CD8-positive, alpha-beta memory T cell (primary cell): Measurements from ENCODE around the gene RERG. TPM values are rescaled to one million over a fixed set of nuclear protein-coding genes. Genes with fewer than 3 reads are reported as not detected.
"Not testable (repeated sequence)": the region's sequence is repeated elsewhere in the genome, so short reads cannot be mapped to it uniquely, and the experiment has no call there.

Experiments used
- CTCF ChIA-PET: fragments of 350-600 bp; sonication (Branson Sonifier 250); formaldehyde crosslinking; loops from one replicate; lab custom pipeline; 2021; ENCODE audit warnings: antibody characterized with exemption; lab: Charles Lee
- POLR2A ChIA-PET: fragments of 350-600 bp; sonication (Branson Sonifier 250); formaldehyde crosslinking; loops from one replicate; lab custom pipeline; 2021; ENCODE audit warnings: antibody characterized with exemption; lab: Charles Lee
- DNase-seq, 5 donors: peaks; one replicate each; pipeline versions ENCODE4 v3.0.0 to v3.0.0-alpha.2; 2020 to 2022; ENCODE audit warnings: mixed read lengths in 1 of 5
- H3K27ac ChIP-seq: one replicate; pipeline ENCODE4 v1.7.0; 2013; ENCODE audit warnings: low read depth, mild to moderate bottlenecking, low read length, moderate library complexity
- H3K27me3 ChIP-seq: 2 replicates; pipeline ENCODE4 v1.7.0; 2013; ENCODE audit warnings: low read length, mild to moderate bottlenecking; ENCODE audit not compliant: insufficient read depth, poor library complexity, severe bottlenecking
- H3K36me3 ChIP-seq: 2 replicates; pipeline ENCODE4 v1.7.0; 2013; ENCODE audit warnings: mild to moderate bottlenecking, low read length, moderate library complexity; ENCODE audit not compliant: insufficient read depth
- H3K4me1 ChIP-seq: 2 replicates; pipeline ENCODE4 v1.7.0; 2013; ENCODE audit warnings: mild to moderate bottlenecking, low read length, moderate library complexity; ENCODE audit not compliant: insufficient read depth
- H3K4me3 ChIP-seq: 2 replicates; pipeline ENCODE4 v1.7.0; 2013; ENCODE audit warnings: mild to moderate bottlenecking, low read length
- H3K9me3 ChIP-seq: 2 replicates; pipeline ENCODE4 v1.7.0; 2013; ENCODE audit warnings: mild to moderate bottlenecking, low read length
- H3K27ac Mint-ChIP-seq, 8 donors: one replicate each; pipeline ENCODE4 v1.8.0; 2020 to 2021; ENCODE audit warnings: mixed read lengths in 8 of 8, mild to moderate bottlenecking in 6 of 8, inconsistent platforms in 3 of 8, moderate library complexity in 3 of 8
- H3K27me3 Mint-ChIP-seq, 2 donors: one replicate each; pipeline ENCODE4 v1.8.0; 2020 to 2021; ENCODE audit warnings: mixed read lengths in 2 of 2, mild to moderate bottlenecking in 1 of 2, moderate library complexity in 1 of 2
- H3K36me3 Mint-ChIP-seq, 3 donors: one replicate each; pipeline ENCODE4 v1.8.0; 2020 to 2021; ENCODE audit warnings: mixed read lengths in 3 of 3, inconsistent platforms in 1 of 3, mild to moderate bottlenecking in 1 of 3
- H3K4me1 Mint-ChIP-seq, 3 donors: one replicate each; pipeline ENCODE4 v1.8.0; 2020 to 2021; ENCODE audit warnings: mixed read lengths in 3 of 3, inconsistent platforms in 1 of 3, mild to moderate bottlenecking in 1 of 3
- H3K4me3 Mint-ChIP-seq, 7 donors: one replicate each; pipeline ENCODE4 v1.8.0; 2020 to 2021; ENCODE audit warnings: mixed read lengths in 7 of 7, mild to moderate bottlenecking in 6 of 7, moderate library complexity in 4 of 7, inconsistent platforms in 2 of 7
- H3K9me3 Mint-ChIP-seq, 5 donors: one replicate each; pipeline ENCODE4 v1.8.0; 2020 to 2022; ENCODE audit warnings: mixed read lengths in 5 of 5, mild to moderate bottlenecking in 3 of 5, moderate library complexity in 2 of 5, inconsistent platforms in 1 of 5
- polyA plus RNA-seq: library from polyadenylated mRNA; unstranded; fragments of 300-500 nt; fragmentation: Illumina TruSeq; gene quantifications from one replicate; pipeline ENCODE4 v1.2.3, GENCODE V29; 2021
- total RNA-seq, 2 experiments: library from RNA; stranded (reverse); gene quantifications; one replicate each; pipeline ENCODE4 v1.2.3, GENCODE V29; 2021

Gene RERG
- total and polyA plus RNA-seq, 3 experiments from 2014 or later = not detected

DNA sequence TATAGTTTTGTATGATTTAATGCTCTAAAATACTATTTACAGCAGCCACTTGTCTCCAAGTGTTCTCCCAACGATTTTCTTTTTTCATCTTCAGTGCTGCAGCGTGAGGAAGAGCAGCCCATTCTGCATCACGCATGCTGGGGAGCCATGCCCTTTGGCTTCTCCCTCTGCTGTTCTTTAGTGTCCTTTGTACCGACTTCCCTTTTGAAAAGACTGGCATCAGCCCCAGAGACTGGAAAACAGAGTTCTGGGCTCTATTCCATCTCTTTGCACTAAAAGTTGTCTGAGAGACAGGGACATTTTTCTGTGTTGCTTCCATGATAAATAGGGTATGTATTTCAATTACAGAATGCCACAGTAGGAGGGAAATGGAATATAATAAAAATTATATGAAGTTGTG is 105.1 kb downstream of the RERG start:
- no peak overlapping the region for H3K27ac ChIP-seq
- no peaks in the 10 kb centered on the region for H3K4me1 ChIP-seq
- Mint-ChIP-seq H3K4me3 (no peak overlapping the region), H3K27me3 (peaks cover 15 to 29% of the 10 kb centered on the region in 2 donors), H3K36me3 (no peaks in the 10 kb centered on the region), H3K9me3 (peaks cover 0 to 2% (median 0%) of the 10 kb centered on the region in 5 donors), H3K4me1 (no peaks in the 10 kb centered on the region), H3K27ac (no peak overlapping the region)
- POLR2A ChIA-PET = no interaction called here
- no peaks in the 10 kb centered on the region for H3K9me3 ChIP-seq
- no peak overlapping the region for H3K4me3 ChIP-seq
- DNase-seq = no peak
- CTCF ChIA-PET = no interaction called here
- no peaks in the 10 kb centered on the region for H3K36me3 ChIP-seq
- peaks cover 3% of the 10 kb centered on the region for H3K27me3 ChIP-seq

DNA sequence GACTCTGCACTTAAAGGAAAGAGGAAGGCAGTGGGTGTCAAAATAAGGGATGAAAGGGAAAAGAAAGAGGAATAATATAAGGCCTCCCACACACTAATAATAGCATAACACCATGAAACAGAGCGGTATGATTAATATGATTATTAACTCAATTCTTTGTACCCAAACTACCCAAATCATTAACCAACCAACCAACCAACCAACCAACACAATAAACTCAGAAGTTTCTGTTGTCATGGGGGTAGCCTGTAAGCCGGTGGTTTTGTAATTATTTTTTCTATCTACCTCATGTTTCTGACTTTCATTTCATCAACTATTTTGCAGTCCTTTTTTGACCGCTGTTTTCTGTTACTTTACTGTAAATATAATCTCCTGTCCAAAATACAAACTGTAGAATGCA is 105.8 kb downstream of the RERG start:
- peaks cover 3% of the 10 kb centered on the region for H3K27me3 ChIP-seq
- no peak overlapping the region for H3K4me3 ChIP-seq
- no peak overlapping the region for H3K27ac Mint-ChIP-seq
- no peaks in the 10 kb centered on the region for H3K4me1 Mint-ChIP-seq
- POLR2A ChIA-PET = no interaction called here
- peaks cover 18 to 33% of the 10 kb centered on the region in 2 donors for H3K27me3 Mint-ChIP-seq
- no peaks in the 10 kb centered on the region for H3K4me1 ChIP-seq
- peaks cover 0 to 2% (median 0%) of the 10 kb centered on the region in 5 donors for H3K9me3 Mint-ChIP-seq
- no peaks in the 10 kb centered on the region for H3K36me3 Mint-ChIP-seq
- H3K4me3 Mint-ChIP-seq = no peak overlapping the region
- no peak for DNase-seq
- CTCF ChIA-PET = no interaction called here
- no peak overlapping the region for H3K27ac ChIP-seq
- H3K36me3 ChIP-seq = no peaks in the 10 kb centered on the region
- no peaks in the 10 kb centered on the region for H3K9me3 ChIP-seq

DNA sequence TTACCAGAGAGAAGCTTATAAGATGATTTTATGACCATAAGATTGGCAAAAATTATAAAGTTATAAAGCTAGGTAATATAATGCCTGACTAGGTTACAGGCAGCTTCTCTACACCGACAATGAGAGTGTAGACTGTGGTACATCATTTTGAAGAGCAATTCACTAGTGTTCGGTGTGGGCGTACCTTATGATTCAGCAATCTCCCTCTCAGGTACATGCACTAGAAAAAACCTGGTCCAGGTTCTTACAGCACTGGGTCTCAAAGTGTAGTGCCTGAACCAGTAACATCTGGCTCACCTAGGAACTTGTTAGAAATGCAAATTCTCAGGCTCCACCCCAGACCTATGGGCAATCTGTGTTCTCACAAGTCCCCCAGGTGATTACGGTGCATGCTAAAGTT is 106.7 kb downstream of the RERG start:
- DNase-seq = no peak
- Histone ChIP-seq H3K4me1 (no peaks in the 10 kb centered on the region), H3K27ac (no peak overlapping the region), H3K9me3 (no peaks in the 10 kb centered on the region), H3K4me3 (no peak overlapping the region), H3K27me3 (peaks cover 3% of the 10 kb centered on the region), H3K36me3 (no peaks in the 10 kb centered on the region)
- H3K36me3 Mint-ChIP-seq = no peaks in the 10 kb centered on the region
- CTCF ChIA-PET = interaction anchor here (0.8 kb wide), 1 partner anchor 107 kb away, joined by 3 read pairs; the partner anchor contains the start of gene RERG
- no peak overlapping the region for H3K4me3 Mint-ChIP-seq
- peaks cover 0 to 2% (median 0%) of the 10 kb centered on the region in 5 donors for H3K9me3 Mint-ChIP-seq
- peaks cover 20 to 37% of the 10 kb centered on the region in 2 donors for H3K27me3 Mint-ChIP-seq
- no peak overlapping the region for H3K27ac Mint-ChIP-seq
- H3K4me1 Mint-ChIP-seq = no peaks in the 10 kb centered on the region
- POLR2A ChIA-PET = no interaction called here

DNA sequence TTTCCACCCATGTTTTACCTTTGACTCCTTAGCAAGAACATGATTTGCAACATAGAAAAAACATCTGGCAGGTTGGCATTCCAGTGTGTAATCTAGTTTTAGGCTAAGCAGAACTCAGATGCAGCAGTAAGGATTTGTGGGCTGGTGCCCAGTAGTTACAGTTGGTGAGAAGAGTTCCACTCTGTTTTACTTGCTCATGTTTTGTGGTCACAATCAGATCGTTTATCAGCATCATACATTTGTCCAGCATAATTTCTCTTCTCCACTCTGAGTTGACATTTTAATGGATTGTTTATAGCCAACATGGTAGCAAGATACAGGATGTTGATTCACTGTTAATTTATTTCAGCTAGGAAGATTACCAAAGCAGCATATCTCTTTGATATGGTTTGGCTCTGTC is 128.4 kb downstream of the RERG start:
- ChIA-PET POLR2A (no interaction called here), CTCF (interaction anchor here (1.7 kb wide), 1 partner anchor 11 kb away, joined by 4 read pairs; no protein-coding TSS in a partner anchor)
- peaks cover 2 to 3% of the 10 kb centered on the region in 2 donors for H3K27me3 Mint-ChIP-seq
- H3K36me3 Mint-ChIP-seq = peaks cover 0 to 3% (median 0%) of the 10 kb centered on the region in 3 donors
- no peak overlapping the region for H3K27ac ChIP-seq
- H3K9me3 Mint-ChIP-seq = peaks cover 0 to 4% (median 0%) of the 10 kb centered on the region in 5 donors
- H3K4me1 Mint-ChIP-seq = peaks cover 0 to 3% (median 2%) of the 10 kb centered on the region in 3 donors
- H3K27ac Mint-ChIP-seq = no peak overlapping the region
- H3K27me3 ChIP-seq = no peaks in the 10 kb centered on the region
- no peak overlapping the region for H3K4me3 ChIP-seq
- H3K9me3 ChIP-seq = no peaks in the 10 kb centered on the region
- H3K36me3 ChIP-seq = no peaks in the 10 kb centered on the region
- no peak overlapping the region for H3K4me3 Mint-ChIP-seq
- no peaks in the 10 kb centered on the region for H3K4me1 ChIP-seq
- DNase-seq = no peak

DNA sequence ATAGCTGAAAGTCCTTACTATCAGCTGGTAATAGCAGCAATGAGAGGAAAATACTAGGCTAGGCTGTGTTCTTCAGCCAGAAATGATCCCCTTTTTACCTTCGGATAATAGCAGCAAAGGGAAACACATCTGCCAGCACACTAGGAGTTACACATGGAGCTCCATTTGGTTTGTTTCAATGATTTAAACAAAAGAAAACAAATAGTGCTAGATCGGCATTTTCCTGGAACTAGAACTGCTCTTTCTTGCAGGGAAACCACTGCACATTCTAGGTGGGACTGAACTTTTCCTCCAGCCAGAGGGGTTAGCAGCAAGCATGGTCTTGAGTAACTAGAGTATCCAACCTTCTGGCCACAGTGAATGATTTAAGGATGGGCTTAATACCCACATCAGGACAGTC is 130.8 kb downstream of the RERG start:
- no peaks in the 10 kb centered on the region for H3K27me3 ChIP-seq
- POLR2A ChIA-PET = no interaction called here
- H3K27ac Mint-ChIP-seq = no peak overlapping the region
- H3K4me1 Mint-ChIP-seq = peaks cover 0 to 5% (median 5%) of the 10 kb centered on the region in 3 donors
- no peaks in the 10 kb centered on the region for H3K36me3 ChIP-seq
- no peak overlapping the region for H3K4me3 ChIP-seq
- CTCF ChIA-PET = no interaction called here
- H3K9me3 ChIP-seq = no peaks in the 10 kb centered on the region
- no peak overlapping the region for H3K27ac ChIP-seq
- no peak overlapping the region for H3K4me3 Mint-ChIP-seq
- no peaks in the 10 kb centered on the region for H3K4me1 ChIP-seq
- no peak for DNase-seq
- peaks cover 5 to 10% of the 10 kb centered on the region in 2 donors for H3K27me3 Mint-ChIP-seq
- peaks cover 0 to 1% (median 0%) of the 10 kb centered on the region in 5 donors for H3K9me3 Mint-ChIP-seq
- H3K36me3 Mint-ChIP-seq = no peaks in the 10 kb centered on the region

DNA sequence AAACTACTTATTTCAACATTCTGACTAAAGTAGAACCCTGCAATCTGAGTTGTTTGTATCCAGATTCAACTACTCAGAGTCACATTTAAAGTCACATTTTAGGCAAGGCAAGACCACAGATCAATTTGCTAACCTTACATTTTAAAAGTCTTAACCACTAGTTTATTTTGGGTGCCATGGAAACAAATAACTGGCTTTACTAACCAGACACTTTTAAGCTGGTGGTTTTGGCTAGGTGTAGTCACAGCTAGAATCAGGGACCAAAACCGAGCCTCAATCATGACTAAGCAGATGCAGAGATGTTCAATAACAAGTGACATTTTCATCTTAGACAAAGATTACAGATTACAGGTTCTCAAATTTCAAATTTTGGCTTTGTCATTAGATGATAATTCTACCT is 133.1 kb downstream of the RERG start:
- Histone ChIP-seq H3K4me1 (no peaks in the 10 kb centered on the region), H3K27ac (no peak overlapping the region), H3K36me3 (no peaks in the 10 kb centered on the region), H3K4me3 (no peak overlapping the region), H3K9me3 (no peaks in the 10 kb centered on the region), H3K27me3 (no peaks in the 10 kb centered on the region)
- no peaks in the 10 kb centered on the region for H3K36me3 Mint-ChIP-seq
- peak overlapping the region in 1 of 8 donors; percentile 1 for H3K27ac Mint-ChIP-seq
- peaks cover 7 to 18% of the 10 kb centered on the region in 2 donors for H3K27me3 Mint-ChIP-seq
- H3K9me3 Mint-ChIP-seq = peaks cover 0 to 1% (median 0%) of the 10 kb centered on the region in 5 donors
- POLR2A ChIA-PET = no interaction called here
- DNase-seq = no peak
- H3K4me1 Mint-ChIP-seq = peaks cover 0 to 5% (median 5%) of the 10 kb centered on the region in 3 donors
- no peak overlapping the region for H3K4me3 Mint-ChIP-seq
- CTCF ChIA-PET = no interaction called here

DNA sequence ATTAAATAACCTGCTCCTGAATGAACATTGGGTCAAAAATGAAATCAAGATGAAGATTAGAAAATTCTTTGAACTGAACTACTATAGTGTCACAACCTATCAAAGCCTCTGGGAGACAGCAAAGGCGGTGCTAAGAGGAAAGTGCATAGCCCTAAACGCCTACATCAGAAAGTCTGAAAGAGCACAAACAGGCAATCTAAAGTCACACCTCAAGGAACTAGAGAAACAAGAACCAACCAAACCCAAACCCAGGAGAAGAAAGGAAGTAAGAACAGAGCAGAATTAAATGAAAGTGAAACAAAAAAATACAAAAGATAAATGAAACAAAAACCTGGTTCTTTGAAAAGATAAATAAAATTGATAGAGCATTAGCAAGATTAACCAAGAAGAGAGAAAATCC is 143.5 kb downstream of the RERG start:
- H3K27me3 ChIP-seq, H3K36me3 ChIP-seq, H3K36me3 Mint-ChIP-seq, H3K9me3 Mint-ChIP-seq, H3K9me3 ChIP-seq, H3K27ac ChIP-seq, POLR2A ChIA-PET, CTCF ChIA-PET, H3K4me1 ChIP-seq, H3K4me3 ChIP-seq, DNase-seq: not testable (repeated sequence)
- Mint-ChIP-seq H3K4me1 (peaks cover 6 to 15% (median 13%) of the 10 kb centered on the region in 3 donors), H3K4me3 (peak overlapping the region in 4 of 7 donors; percentile 1 to 34 (median 16)), H3K27ac (peak overlapping the region in 5 of 8 donors; percentile 0 to 62 (median 3)), H3K27me3 (peaks cover 5 to 21% of the 10 kb centered on the region in 2 donors)

DNA sequence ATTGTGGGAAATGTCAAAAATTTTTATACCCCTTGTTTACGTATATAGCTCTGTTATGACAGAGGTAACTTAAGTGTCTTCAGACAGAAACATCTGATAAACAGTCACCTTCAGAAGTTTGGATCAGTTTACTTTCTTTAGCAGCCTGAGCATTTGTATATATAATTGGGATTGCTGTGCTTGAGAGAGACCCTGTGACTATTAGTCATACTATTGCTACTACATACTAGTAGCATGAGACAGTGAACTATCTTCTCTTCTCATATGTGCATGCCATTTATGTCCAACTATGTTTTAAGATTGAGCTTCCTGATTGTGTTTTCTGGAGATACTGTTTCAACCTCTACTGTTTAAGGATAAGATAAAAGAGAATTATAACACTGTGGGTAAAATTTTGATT is 146.9 kb downstream of the RERG start:
- peaks cover 0 to 11% (median 3%) of the 10 kb centered on the region in 5 donors for H3K9me3 Mint-ChIP-seq

More for the DNA sequence above, 146.9 kb downstream of the RERG start:
- no peak for DNase-seq
- Mint-ChIP-seq H3K4me1 (peaks cover 6 to 15% (median 13%) of the 10 kb centered on the region in 3 donors), H3K27me3 (peaks cover 10 to 32% of the 10 kb centered on the region in 2 donors), H3K4me3 (no peak overlapping the region), H3K27ac (no peak overlapping the region), H3K36me3 (no peaks in the 10 kb centered on the region)
- Histone ChIP-seq H3K4me3 (no peak overlapping the region), H3K9me3 (no peaks in the 10 kb centered on the region), H3K4me1 (no peaks in the 10 kb centered on the region), H3K27me3 (no peaks in the 10 kb centered on the region), H3K27ac (no peak overlapping the region), H3K36me3 (no peaks in the 10 kb centered on the region)
- CTCF ChIA-PET = no interaction called here
- POLR2A ChIA-PET = no interaction called here
